HCT116 (cell line): Measurements from ENCODE around the gene C18orf32. TPM values are rescaled to one million over a fixed set of nuclear protein-coding genes. Genes with fewer than 3 reads are reported as not detected.

Experiments used
- ATAC-seq: fragments of 200-7000 bp; cut with Tn5 transposase; 2 replicates; pipeline ENCODE4 v1.9.1; 2020; ENCODE audit warnings: mild to moderate bottlenecking, moderate library complexity
- Bru-seq: library from RNA; stranded (reverse); fragments of 400-500 nt; gene quantifications from one replicate; lab custom pipeline; 2021; lab: Mats Ljungman, UMichigan
- BruChase-seq, 2 experiments: library from RNA; stranded (reverse); fragments of 400-500 nt; gene quantifications; one replicate each; lab custom pipeline; 2021; lab: Mats Ljungman, UMichigan
- BruUV-seq: library from RNA; stranded (reverse); fragments of 400-500 nt; replicated peaks from 2 replicates; lab custom pipeline; 2021; lab: Mats Ljungman, UMichigan
- CTCF ChIA-PET: fragments of 300-600 bp; sonication (Branson Sonifier 250); formaldehyde crosslinking; loops from one replicate; lab custom pipeline; 2021; ENCODE audit warnings: antibody characterized with exemption; lab: Charles Lee
- POLR2A ChIA-PET: fragments of 300-600, 350-600 bp; sonication (Branson Sonifier 250); formaldehyde crosslinking; loops from one replicate; lab custom pipeline; 2021; ENCODE audit warnings: antibody characterized with exemption; lab: Charles Lee
- RAD21 ChIA-PET, 2 experiments: fragments of 300-600 bp; sonication (Branson Sonifier 250); formaldehyde crosslinking; loops; one replicate each; lab custom pipeline; 2023; ENCODE audit warnings: low total read pairs in 2 of 2; ENCODE audit not compliant: uncharacterized antibody in 2 of 2, unreplicated experiment in 2 of 2, low non-redundant PET in 1 of 2; lab: Charles Lee
- DNase-seq: peaks from one replicate; pipeline ENCODE4 v3.0.0-alpha.2; 2010; ENCODE audit warnings: low read depth, low spot score
- H2AFZ ChIP-seq: fragments of 200-600 bp; shearing (Covaris generic), sonication (generic); 2 replicates; pipeline ENCODE4 v1.6.1; 2017; ENCODE audit warnings: low read depth, mixed run types, mixed read lengths, antibody characterized with exemption, low read length; ENCODE audit not compliant: poor library complexity, severe bottlenecking
- H3K27ac ChIP-seq: 2 replicates; pipeline ENCODE4 v1.5.1; 2012; ENCODE audit warnings: low read depth, low read length
- H3K27me3 ChIP-seq: fragments of 200-600 bp; sonication (generic); 2 replicates; pipeline ENCODE4 v1.6.1; 2016; ENCODE audit warnings: mixed run types, low read length, mixed read lengths; ENCODE audit not compliant: insufficient read depth
- H3K36me3 ChIP-seq, 2 experiments: fragments of 200-500 bp in 1 of 2; fragments of 200-600 bp in 1 of 2; sonication (Bioruptor generic) in 1 of 2; sonication (generic) in 1 of 2; 2 replicates each; pipeline versions ENCODE4 v1.5.1 to v1.6.1; 2014 to 2016; ENCODE audit warnings: low read length in 2 of 2, inconsistent platforms in 1 of 2, mixed read lengths in 1 of 2, mixed run types in 1 of 2; ENCODE audit not compliant: insufficient read depth in 2 of 2, control insufficient read depth in 1 of 2
- H3K4me1 ChIP-seq, 2 experiments: fragments of 200-600 bp in 1 of 2; sonication (generic) in 1 of 2; 2 replicates each; pipeline versions ENCODE4 v1.5.1 to v1.6.1; 2012 to 2017; ENCODE audit warnings: low read length in 2 of 2, inconsistent platforms in 1 of 2, mild to moderate bottlenecking in 1 of 2, mixed read lengths in 1 of 2, mixed run types in 1 of 2, moderate library complexity in 1 of 2; ENCODE audit not compliant: insufficient read depth in 2 of 2, control insufficient read depth in 1 of 2
- H3K4me2 ChIP-seq: fragments of 200-600 bp; sonication (generic); 2 replicates; pipeline ENCODE4 v1.6.1; 2017; ENCODE audit warnings: mixed run types, low read length, mixed read lengths
- H3K4me3 ChIP-seq, 2 experiments: fragments of 200-600 bp in 1 of 2; sonication (generic) in 1 of 2; replicated peaks in 1 of 2; 2 replicates each; pipeline ENCODE4 v1.5.1; 2011 to 2016; ENCODE audit warnings: low read length in 2 of 2, control low read depth in 1 of 2, low read depth in 1 of 2, mild to moderate bottlenecking in 1 of 2, mixed read lengths in 1 of 2, mixed run types in 1 of 2
- H3K79me2 ChIP-seq: fragments of 200-600 bp; sonication (generic); 2 replicates; pipeline ENCODE4 v1.6.1; 2017; ENCODE audit warnings: mild to moderate bottlenecking, mixed run types, low read length, moderate library complexity, mixed read lengths; ENCODE audit not compliant: insufficient read depth
- H3K9ac ChIP-seq: fragments of 200-600 bp; sonication (generic); 2 replicates; pipeline ENCODE4 v1.6.1; 2016; ENCODE audit warnings: low read length, mixed read lengths
- H3K9me2 ChIP-seq: fragments of 200-600 bp; sonication (generic), shearing (Covaris generic); 2 replicates; pipeline ENCODE4 v1.6.1; 2017; ENCODE audit warnings: mixed run types, mild to moderate bottlenecking, moderate library complexity; ENCODE audit not compliant: insufficient read depth
- H3K9me3 ChIP-seq, 2 experiments: fragments of 200-500 bp in 1 of 2; fragments of 200-600 bp in 1 of 2; sonication (Bioruptor generic) in 1 of 2; sonication (generic) in 1 of 2; 2 replicates each; pipeline ENCODE4 v1.6.1; 2014 to 2017; ENCODE audit warnings: low read length in 2 of 2, mixed read lengths in 2 of 2, inconsistent platforms in 1 of 2, low read depth in 1 of 2, mild to moderate bottlenecking in 1 of 2, mixed run types in 1 of 2, moderate library complexity in 1 of 2; ENCODE audit not compliant: control insufficient read depth in 1 of 2, insufficient read depth in 1 of 2
- H4K20me1 ChIP-seq: fragments of 200-600 bp; sonication (generic), shearing (Covaris generic); 2 replicates; pipeline ENCODE4 v1.6.1; 2017; ENCODE audit warnings: mixed run types, mild to moderate bottlenecking, moderate library complexity; ENCODE audit not compliant: insufficient read depth
- CBX3 ChIP-seq: IDR thresholded peaks from 2 replicates; pipeline ENCODE4 v1.6.1; 2012; ENCODE audit warnings: low read depth
- CEBPB ChIP-seq: IDR thresholded peaks from 2 replicates; pipeline ENCODE4 v1.6.1; 2012; ENCODE audit warnings: low read depth
- EGR1 ChIP-seq: IDR thresholded peaks from 2 replicates; pipeline ENCODE4 v1.6.1; 2012; ENCODE audit warnings: low read depth
- ELF1 ChIP-seq: IDR thresholded peaks from 2 replicates; pipeline ENCODE4 v1.6.1; 2012; ENCODE audit warnings: low read depth, borderline replicate concordance
- EZH2 ChIP-seq: fragments of 200-600 bp; sonication (generic); IDR thresholded peaks from 2 replicates; pipeline ENCODE4 v1.6.1; 2017; ENCODE audit warnings: antibody characterized with exemption, mixed run types
- FOSL1 ChIP-seq: IDR thresholded peaks from 2 replicates; pipeline ENCODE4 v1.6.1; 2012; ENCODE audit warnings: low read depth
- POLR2AphosphoS5 ChIP-seq: IDR thresholded peaks from 2 replicates; pipeline ENCODE4 v1.6.1; 2011; ENCODE audit warnings: mild to moderate bottlenecking, low read depth, low read length, moderate library complexity
- RAD21 ChIP-seq: IDR thresholded peaks from 2 replicates; pipeline ENCODE4 v1.6.1; 2012; ENCODE audit warnings: low read depth, mild to moderate bottlenecking
- SRF ChIP-seq: IDR thresholded peaks from 2 replicates; pipeline ENCODE4 v1.6.1; 2012; ENCODE audit warnings: low read depth
- TCF7L2 ChIP-seq: IDR thresholded peaks from 2 replicates; pipeline ENCODE4 v1.7.0; 2011; ENCODE audit warnings: borderline replicate concordance, inconsistent platforms; ENCODE audit not compliant: insufficient read depth, insufficient read length; ENCODE audit errors: extremely low read depth
- ZFX ChIP-seq: fragments of 450-650 bp; IDR thresholded peaks from 2 replicates; pipeline ENCODE4 v1.6.1; 2017
- intact Hi-C: fragments of 100-400 bp; cut with micrococcal nuclease; formaldehyde crosslinking; loops from 2 replicates; pipeline ENCODE4 v1.10.0; 2022
- long read RNA-seq: library from polyadenylated mRNA; unstranded; transcript quantifications from one replicate; pipeline ENCODE4 v2.0.0, GENCODE V29; 2021; ENCODE audit not compliant: unreplicated experiment
- polyA plus RNA-seq: library from polyadenylated mRNA; unstranded; fragments of >200 nt; gene quantifications from 2 replicates; pipeline ENCODE4 v1.2.1, GENCODE V29; 2012; ENCODE audit warnings: missing spikeins
- total RNA-seq: library from RNA; stranded (reverse); gene quantifications from one replicate; pipeline ENCODE4 v1.2.1, GENCODE V29; 2021; ENCODE audit not compliant: unreplicated experiment
- TF ChIP-seq, protein P1 (sequence below): IDR thresholded peaks from 2 replicates; pipeline ENCODE4 v1.6.1; 2012
- TF ChIP-seq, protein P2 (sequence below), 3 experiments: fragments of 200-600 bp in 1 of 3; sonication (generic) in 1 of 3; IDR thresholded peaks in 2 of 3; conservative IDR thresholded peaks in 1 of 3; 2 replicates each; pipeline ENCODE4 v1.5.1; 2012 to 2017; ENCODE audit warnings: low read depth in 2 of 3, low read length in 2 of 3, antibody characterized with exemption in 1 of 3, borderline replicate concordance in 1 of 3, control low read depth in 1 of 3, mild to moderate bottlenecking in 1 of 3, mixed read lengths in 1 of 3, mixed run types in 1 of 3, moderate library complexity in 1 of 3; ENCODE audit not compliant: insufficient read depth in 1 of 3
- TF ChIP-seq, protein P3 (sequence below): IDR thresholded peaks from 2 replicates; pipeline ENCODE4 v1.6.1; 2012; ENCODE audit warnings: low read depth
- TF ChIP-seq, protein P4 (sequence below): IDR thresholded peaks from 2 replicates; pipeline ENCODE4 v1.6.1; 2011; ENCODE audit warnings: mild to moderate bottlenecking, low read length, moderate library complexity; ENCODE audit not compliant: insufficient replicate concordance; ENCODE audit errors: extremely low read depth
- TF ChIP-seq, protein P5 (sequence below): IDR thresholded peaks from 2 replicates; pipeline ENCODE4 v1.6.1; 2012

C18orf32 gene
- total RNA-seq (35.0 TPM), Bru-seq, nascent RNA (percentile 76 among the genes with signal in this experiment), BruChase-seq, experiment 1, labeled RNA remaining after a 6-hour chase (percentile 66 among the genes with signal in this experiment), BruChase-seq, experiment 2, labeled RNA remaining after a 2-hour chase (percentile 82 among the genes with signal in this experiment)
- 6.3 and 9.9 TPM in 2 replicates for polyA plus RNA-seq
- long read RNA-seq, full-length matches to known transcripts = 32 of 52 reads
- long read RNA-seq, partial matches to known transcripts = 0 of 52 reads
- long read RNA-seq, other reads (novel, unspliced or antisense) = 20 of 52 reads

DNA sequence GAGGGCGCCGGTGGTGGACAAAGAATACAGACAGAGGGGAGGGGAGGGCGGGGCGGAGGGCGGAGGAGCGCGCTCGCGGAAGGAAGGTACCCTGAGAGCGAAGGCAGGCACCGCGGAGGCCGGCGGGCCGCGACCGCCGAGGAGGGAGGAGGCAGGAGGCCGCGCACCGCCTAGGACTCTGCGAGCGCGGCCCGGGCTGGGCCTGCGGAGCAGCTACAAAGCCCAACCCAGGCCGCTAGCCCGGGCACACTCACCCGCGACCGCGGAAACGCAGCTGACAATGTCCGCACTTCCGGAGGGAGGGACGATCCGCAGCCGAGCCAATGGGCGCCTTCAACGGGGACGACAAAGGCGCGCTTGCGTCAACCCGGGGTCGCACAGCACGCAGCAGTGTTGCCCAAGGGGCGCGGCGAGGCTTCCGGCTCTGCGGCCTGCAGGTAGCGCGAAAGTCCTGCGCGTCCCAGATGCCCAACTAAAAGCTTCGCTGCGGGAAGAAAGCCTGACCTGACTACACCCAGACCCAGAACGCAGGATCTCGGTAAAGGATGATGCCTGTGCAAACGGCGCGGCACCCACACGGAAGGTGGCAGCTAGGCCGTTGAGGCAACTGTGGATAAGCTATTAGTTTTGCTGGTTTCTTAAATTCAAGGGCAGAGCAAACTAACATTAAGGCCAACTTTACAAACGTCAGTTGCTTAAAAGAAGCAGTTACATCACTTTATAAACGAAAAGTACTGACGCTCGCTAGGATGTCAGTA, at the start of gene C18orf32:
Gene C18orf32, minus strand, starts transcription at position 282 of the 758 bp plus-strand sequence. CDS start 3,486 bp downstream, outside the sequence.
- Histone ChIP-seq H3K79me2 (peaks cover 64% of the 10 kb centered on the region), H3K36me3 (peaks cover 41 to 45% of the 10 kb centered on the region in 2 experiments), H2AFZ (no peak within 1 kb of the TSS), H3K4me1 (peaks cover 10 to 46% of the 10 kb centered on the region in 2 experiments; a peak in 3 of 4 replicates), H3K9me2 (no peaks in the 10 kb centered on the region), H3K27ac (peak within 1 kb of the TSS; percentile 76), H3K9me3 (no peaks in the 10 kb centered on the region), H3K9ac (peak within 1 kb of the TSS; percentile 76), H3K4me3 (peak within 1 kb of the TSS; percentile 78 to 95), H4K20me1 (peaks cover 16% of the 10 kb centered on the region; the same call in 1 of the 2 replicates), H3K4me2 (peak within 1 kb of the TSS; percentile 86), H3K27me3 (no peaks in the 10 kb centered on the region)
- DNase-seq (peak; percentile 83), ATAC-seq (peak; percentile 92)
- no TSS peak for BruUV-seq
- ChIA-PET CTCF (interaction anchor here (1.0 to 1.2 kb wide), 3 partner anchors 371 to 870 kb away, joined by 3 to 6 read pairs (median 3); no protein-coding TSS in a partner anchor), POLR2A (interaction anchor here (0.6 to 2.6 kb wide), 13 partner anchors 9 to 794 kb away, joined by 3 to 12 read pairs (median 4); partner anchors contain the start of genes DYM and MBD1), RAD21 (no interaction called here)
- intact Hi-C loops = no loop called here
- TF ChIP-seq, protein P1, sequence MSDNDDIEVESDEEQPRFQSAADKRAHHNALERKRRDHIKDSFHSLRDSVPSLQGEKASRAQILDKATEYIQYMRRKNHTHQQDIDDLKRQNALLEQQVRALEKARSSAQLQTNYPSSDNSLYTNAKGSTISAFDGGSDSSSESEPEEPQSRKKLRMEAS = no peak
- TF ChIP-seq CBX3 (no peak), FOSL1 (no peak), TCF7L2 (peak; percentile 67), CEBPB (no peak), EGR1 (no peak), SRF (no peak), RAD21 (no peak), ZFX (peak; percentile 73), POLR2AphosphoS5 (peak; percentile 89), ELF1 (no peak), EZH2 (no peak)
- TF ChIP-seq, protein P2, sequence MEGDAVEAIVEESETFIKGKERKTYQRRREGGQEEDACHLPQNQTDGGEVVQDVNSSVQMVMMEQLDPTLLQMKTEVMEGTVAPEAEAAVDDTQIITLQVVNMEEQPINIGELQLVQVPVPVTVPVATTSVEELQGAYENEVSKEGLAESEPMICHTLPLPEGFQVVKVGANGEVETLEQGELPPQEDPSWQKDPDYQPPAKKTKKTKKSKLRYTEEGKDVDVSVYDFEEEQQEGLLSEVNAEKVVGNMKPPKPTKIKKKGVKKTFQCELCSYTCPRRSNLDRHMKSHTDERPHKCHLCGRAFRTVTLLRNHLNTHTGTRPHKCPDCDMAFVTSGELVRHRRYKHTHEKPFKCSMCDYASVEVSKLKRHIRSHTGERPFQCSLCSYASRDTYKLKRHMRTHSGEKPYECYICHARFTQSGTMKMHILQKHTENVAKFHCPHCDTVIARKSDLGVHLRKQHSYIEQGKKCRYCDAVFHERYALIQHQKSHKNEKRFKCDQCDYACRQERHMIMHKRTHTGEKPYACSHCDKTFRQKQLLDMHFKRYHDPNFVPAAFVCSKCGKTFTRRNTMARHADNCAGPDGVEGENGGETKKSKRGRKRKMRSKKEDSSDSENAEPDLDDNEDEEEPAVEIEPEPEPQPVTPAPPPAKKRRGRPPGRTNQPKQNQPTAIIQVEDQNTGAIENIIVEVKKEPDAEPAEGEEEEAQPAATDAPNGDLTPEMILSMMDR (IDR thresholded peaks at IDR 0.05 in 2 of 3, conservative IDR thresholded peaks at IDR 0.05 in 1 of 3; ENCODE audit: borderline replicate concordance in 1 of 3, insufficient read depth in 1 of 3, low read depth in 2 of 3, low read length in 2 of 3) = no peak
- TF ChIP-seq, protein P3, sequence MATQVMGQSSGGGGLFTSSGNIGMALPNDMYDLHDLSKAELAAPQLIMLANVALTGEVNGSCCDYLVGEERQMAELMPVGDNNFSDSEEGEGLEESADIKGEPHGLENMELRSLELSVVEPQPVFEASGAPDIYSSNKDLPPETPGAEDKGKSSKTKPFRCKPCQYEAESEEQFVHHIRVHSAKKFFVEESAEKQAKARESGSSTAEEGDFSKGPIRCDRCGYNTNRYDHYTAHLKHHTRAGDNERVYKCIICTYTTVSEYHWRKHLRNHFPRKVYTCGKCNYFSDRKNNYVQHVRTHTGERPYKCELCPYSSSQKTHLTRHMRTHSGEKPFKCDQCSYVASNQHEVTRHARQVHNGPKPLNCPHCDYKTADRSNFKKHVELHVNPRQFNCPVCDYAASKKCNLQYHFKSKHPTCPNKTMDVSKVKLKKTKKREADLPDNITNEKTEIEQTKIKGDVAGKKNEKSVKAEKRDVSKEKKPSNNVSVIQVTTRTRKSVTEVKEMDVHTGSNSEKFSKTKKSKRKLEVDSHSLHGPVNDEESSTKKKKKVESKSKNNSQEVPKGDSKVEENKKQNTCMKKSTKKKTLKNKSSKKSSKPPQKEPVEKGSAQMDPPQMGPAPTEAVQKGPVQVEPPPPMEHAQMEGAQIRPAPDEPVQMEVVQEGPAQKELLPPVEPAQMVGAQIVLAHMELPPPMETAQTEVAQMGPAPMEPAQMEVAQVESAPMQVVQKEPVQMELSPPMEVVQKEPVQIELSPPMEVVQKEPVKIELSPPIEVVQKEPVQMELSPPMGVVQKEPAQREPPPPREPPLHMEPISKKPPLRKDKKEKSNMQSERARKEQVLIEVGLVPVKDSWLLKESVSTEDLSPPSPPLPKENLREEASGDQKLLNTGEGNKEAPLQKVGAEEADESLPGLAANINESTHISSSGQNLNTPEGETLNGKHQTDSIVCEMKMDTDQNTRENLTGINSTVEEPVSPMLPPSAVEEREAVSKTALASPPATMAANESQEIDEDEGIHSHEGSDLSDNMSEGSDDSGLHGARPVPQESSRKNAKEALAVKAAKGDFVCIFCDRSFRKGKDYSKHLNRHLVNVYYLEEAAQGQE = no peak
- TF ChIP-seq, protein P4, sequence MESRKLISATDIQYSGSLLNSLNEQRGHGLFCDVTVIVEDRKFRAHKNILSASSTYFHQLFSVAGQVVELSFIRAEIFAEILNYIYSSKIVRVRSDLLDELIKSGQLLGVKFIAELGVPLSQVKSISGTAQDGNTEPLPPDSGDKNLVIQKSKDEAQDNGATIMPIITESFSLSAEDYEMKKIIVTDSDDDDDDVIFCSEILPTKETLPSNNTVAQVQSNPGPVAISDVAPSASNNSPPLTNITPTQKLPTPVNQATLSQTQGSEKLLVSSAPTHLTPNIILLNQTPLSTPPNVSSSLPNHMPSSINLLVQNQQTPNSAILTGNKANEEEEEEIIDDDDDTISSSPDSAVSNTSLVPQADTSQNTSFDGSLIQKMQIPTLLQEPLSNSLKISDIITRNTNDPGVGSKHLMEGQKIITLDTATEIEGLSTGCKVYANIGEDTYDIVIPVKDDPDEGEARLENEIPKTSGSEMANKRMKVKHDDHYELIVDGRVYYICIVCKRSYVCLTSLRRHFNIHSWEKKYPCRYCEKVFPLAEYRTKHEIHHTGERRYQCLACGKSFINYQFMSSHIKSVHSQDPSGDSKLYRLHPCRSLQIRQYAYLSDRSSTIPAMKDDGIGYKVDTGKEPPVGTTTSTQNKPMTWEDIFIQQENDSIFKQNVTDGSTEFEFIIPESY = peak; percentile 36
- TF ChIP-seq, protein P5, sequence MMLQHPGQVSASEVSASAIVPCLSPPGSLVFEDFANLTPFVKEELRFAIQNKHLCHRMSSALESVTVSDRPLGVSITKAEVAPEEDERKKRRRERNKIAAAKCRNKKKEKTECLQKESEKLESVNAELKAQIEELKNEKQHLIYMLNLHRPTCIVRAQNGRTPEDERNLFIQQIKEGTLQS = no peak
